HEK293T (cell line): ENCODE measurements around the gene PRSS2.

Experiments
- BHLHE40 ChIP-seq: fragments of 450-650 bp; IDR thresholded peaks from 2 replicates; pipeline ENCODE4 v1.6.1; 2016; ENCODE audit warnings: mild to moderate bottlenecking, moderate library complexity, borderline replicate concordance
- ELF4 ChIP-seq: fragments of 450-650 bp; IDR thresholded peaks from 2 replicates; pipeline ENCODE4 v1.6.1; 2017; ENCODE audit warnings: antibody characterized with exemption
- FOXA1 ChIP-seq: fragments of 450-650 bp; IDR thresholded peaks from 2 replicates; pipeline ENCODE4 v1.6.1; 2016; ENCODE audit warnings: mild to moderate bottlenecking
- FOXK2 ChIP-seq: fragments of 450-650 bp; IDR thresholded peaks from 2 replicates; pipeline ENCODE4 v1.6.1; 2016; ENCODE audit warnings: mild to moderate bottlenecking
- FOXM1 ChIP-seq: fragments of 450-650 bp; IDR thresholded peaks from 2 replicates; pipeline ENCODE4 v1.6.1; 2017; ENCODE audit warnings: mild to moderate bottlenecking, borderline replicate concordance
- HDGF ChIP-seq: fragments of 450-650 bp; IDR thresholded peaks from 2 replicates; pipeline ENCODE4 v1.6.1; 2017; ENCODE audit warnings: antibody characterized with exemption, borderline replicate concordance
- L3MBTL2 ChIP-seq: fragments of 450-650 bp; conservative IDR thresholded peaks from 2 replicates; pipeline ENCODE4 v1.6.1; 2016; ENCODE audit warnings: mild to moderate bottlenecking
- LEF1 ChIP-seq: fragments of 450-650 bp; IDR thresholded peaks from 2 replicates; pipeline ENCODE4 v1.6.1; 2017; ENCODE audit warnings: mild to moderate bottlenecking, borderline replicate concordance
- NFRKB ChIP-seq: fragments of 450-650 bp; IDR thresholded peaks from 2 replicates; pipeline ENCODE4 v1.6.1; 2016; ENCODE audit warnings: mild to moderate bottlenecking, moderate library complexity
- PKNOX1 ChIP-seq: fragments of 450-650 bp; IDR thresholded peaks from 2 replicates; pipeline ENCODE4 v1.6.1; 2016
- SP1 ChIP-seq: fragments of 450-650 bp; IDR thresholded peaks from 2 replicates; pipeline ENCODE4 v1.6.1; 2017
- SUZ12 ChIP-seq: fragments of 450-650 bp; IDR thresholded peaks from 2 replicates; pipeline ENCODE4 v1.6.1; 2016; ENCODE audit warnings: mild to moderate bottlenecking
- TARDBP ChIP-seq: fragments of 450-650 bp; IDR thresholded peaks from 2 replicates; pipeline ENCODE4 v1.6.1; 2016
- ZNF384 ChIP-seq: fragments of 450-650 bp; IDR thresholded peaks from 2 replicates; pipeline ENCODE4 v1.6.1; 2016

GRCh38 chr7:142795339-142795863 lies 24.6 kb downstream of the PRSS2 start:
- no peak for TF ChIP-seq ELF4
- no peak for TF ChIP-seq HDGF
- TF ChIP-seq FOXA1: no peak
- no peak for TF ChIP-seq FOXM1
- TF ChIP-seq BHLHE40: no peak
- no peak for TF ChIP-seq SP1
- no peak for TF ChIP-seq FOXK2
- no peak for TF ChIP-seq TARDBP
- TF ChIP-seq LEF1: no peak
- no peak for TF ChIP-seq PKNOX1
- TF ChIP-seq SUZ12: no peak
- no peak for TF ChIP-seq NFRKB
- no peak for TF ChIP-seq L3MBTL2
- no peak for TF ChIP-seq ZNF384
